Upper lobe of left lung (tissue), 6 donors: ENCODE measurements around the gene KLKB1. TPM values are rescaled to one million over a fixed set of nuclear protein-coding genes. Genes with fewer than 3 reads are reported as not detected.
"Not testable (repeated sequence)": the region's sequence is repeated elsewhere in the genome, so short reads cannot be mapped to it uniquely, and the experiment has no call there.

Experiments
- ATAC-seq, 2 donors: fragments of 200-7000 bp; cut with Tn5 transposase; one replicate each; pipeline ENCODE4 v1.9.1; 2022; ENCODE audit warnings: mild to moderate bottlenecking in 2 of 2, moderate library complexity in 2 of 2; ENCODE audit not compliant: low FRiP score in 2 of 2
- DNase-seq, 2 donors: peaks; one replicate each; pipeline ENCODE4 v3.0.0-alpha.2; 2019 to 2020
- H3K27ac ChIP-seq, 4 donors: fragments of 200-600 bp; sonication (generic); one replicate each; pipeline ENCODE4 v1.5.1; 2016 to 2019
- H3K27me3 ChIP-seq, 4 donors: fragments of 200-600 bp; sonication (generic); one replicate each; pipeline ENCODE4 v1.5.1; 2017 to 2019
- H3K36me3 ChIP-seq, 4 donors: fragments of 200-600 bp; sonication (generic); one replicate each; pipeline ENCODE4 v1.5.1; 2016 to 2019
- H3K4me1 ChIP-seq, 4 donors: fragments of 200-600 bp; sonication (generic); one replicate each; pipeline ENCODE4 v1.5.1; 2018 to 2019
- H3K4me3 ChIP-seq, 4 donors: fragments of 200-600 bp; sonication (generic); one replicate each; pipeline ENCODE4 v1.5.1; 2017 to 2019; ENCODE audit warnings: mild to moderate bottlenecking in 2 of 4, moderate library complexity in 1 of 4
- H3K9me3 ChIP-seq, 4 donors: fragments of 200-600 bp; sonication (generic); one replicate each; pipeline ENCODE4 v1.5.1; 2018 to 2019
- EP300 ChIP-seq, 4 donors: sonication (generic); formaldehyde crosslinking; IDR thresholded peaks; one replicate each; pipeline ENCODE4 v1.5.1; 2017; ENCODE audit warnings: antibody characterized with exemption in 4 of 4, control low read depth in 2 of 4
- POLR2A ChIP-seq, 4 donors: fragments of 450-650 bp; IDR thresholded peaks; one replicate each; pipeline ENCODE4 v1.5.1; 2016 to 2017; ENCODE audit warnings: antibody characterized with exemption in 4 of 4, mild to moderate bottlenecking in 2 of 4
- POLR2AphosphoS5 ChIP-seq, 2 donors: sonication (generic); formaldehyde crosslinking; IDR thresholded peaks; one replicate each; pipeline ENCODE4 v1.5.1; 2017; ENCODE audit warnings: antibody characterized with exemption in 2 of 2
- WGBS, 2 donors: methylation state at CpG; one replicate each; pipeline ENCODE4 v1.1.5; 2017 to 2018; 5-methylcytosine and 5-hydroxymethylcytosine counted together
- total RNA-seq, 6 donors: library from RNA; depleted of rRNA in 4 of 6; stranded (reverse); fragments of >200 nt in 4 of 6; gene quantifications; one replicate each; pipeline versions ENCODE4 v1.1.0 to v1.2.1, GENCODE V29; 2016 to 2021
- TF ChIP-seq, protein P1 (sequence below), 6 experiments: fragments of 450-650 bp in 4 of 6; fragments of 200-600 bp in 2 of 6; sonication (generic) in 2 of 6; IDR thresholded peaks; one replicate each; pipeline ENCODE4 v1.5.1; 2016 to 2019; ENCODE audit warnings: antibody characterized with exemption in 6 of 6
- donor health status: DM: no; HTN: no; CAD: no; lungs with moderate emphysema.
- donor health status: DM: no; HTN: yes; CAD: no; lungs with severe emphysema.

Gene KLKB1
- total RNA-seq, 6 donors from 2014 or later: 0.40 to 4.7 (median 0.89) TPM; not detected in 1

DNA sequence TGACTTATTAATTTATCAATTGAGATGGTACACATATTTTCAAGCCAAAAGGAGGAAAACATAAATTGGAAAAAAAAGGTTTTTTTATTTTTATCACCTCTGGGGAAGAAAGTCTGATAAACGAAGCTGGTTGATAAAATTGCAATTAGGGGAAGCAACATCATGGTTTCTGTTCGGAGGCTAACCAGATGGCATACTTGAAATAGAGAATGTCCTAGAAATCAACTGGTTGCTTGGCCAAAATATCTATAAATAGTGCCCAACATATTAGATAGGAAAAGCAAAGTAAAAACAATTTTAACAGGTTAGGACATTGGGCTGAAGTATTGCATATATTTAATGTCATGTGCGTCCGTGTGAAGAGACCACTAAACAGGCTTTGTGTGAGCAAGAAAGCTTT lies 14.3 kb downstream of the KLKB1 start:
- Histone ChIP-seq H3K4me1 (no peaks in the 10 kb centered on the region), H3K27me3 (no peaks in the 10 kb centered on the region), H3K4me3 (no peak overlapping the region), H3K36me3 (no peaks in the 10 kb centered on the region), H3K9me3 (no peaks in the 10 kb centered on the region), H3K27ac (no peak overlapping the region)
- 89 to 92% methylated on average over 4 of the region's 4 CpGs for WGBS, 2 donors
- ATAC-seq: no peak
- TF ChIP-seq, protein P1, sequence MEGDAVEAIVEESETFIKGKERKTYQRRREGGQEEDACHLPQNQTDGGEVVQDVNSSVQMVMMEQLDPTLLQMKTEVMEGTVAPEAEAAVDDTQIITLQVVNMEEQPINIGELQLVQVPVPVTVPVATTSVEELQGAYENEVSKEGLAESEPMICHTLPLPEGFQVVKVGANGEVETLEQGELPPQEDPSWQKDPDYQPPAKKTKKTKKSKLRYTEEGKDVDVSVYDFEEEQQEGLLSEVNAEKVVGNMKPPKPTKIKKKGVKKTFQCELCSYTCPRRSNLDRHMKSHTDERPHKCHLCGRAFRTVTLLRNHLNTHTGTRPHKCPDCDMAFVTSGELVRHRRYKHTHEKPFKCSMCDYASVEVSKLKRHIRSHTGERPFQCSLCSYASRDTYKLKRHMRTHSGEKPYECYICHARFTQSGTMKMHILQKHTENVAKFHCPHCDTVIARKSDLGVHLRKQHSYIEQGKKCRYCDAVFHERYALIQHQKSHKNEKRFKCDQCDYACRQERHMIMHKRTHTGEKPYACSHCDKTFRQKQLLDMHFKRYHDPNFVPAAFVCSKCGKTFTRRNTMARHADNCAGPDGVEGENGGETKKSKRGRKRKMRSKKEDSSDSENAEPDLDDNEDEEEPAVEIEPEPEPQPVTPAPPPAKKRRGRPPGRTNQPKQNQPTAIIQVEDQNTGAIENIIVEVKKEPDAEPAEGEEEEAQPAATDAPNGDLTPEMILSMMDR (IDR thresholded peaks at IDR 0.05): no peak
- TF ChIP-seq POLR2A (IDR thresholded peaks at IDR 0.05): no peak
- TF ChIP-seq POLR2AphosphoS5 (IDR thresholded peaks at IDR 0.05): no peak
- TF ChIP-seq EP300 (IDR thresholded peaks at IDR 0.05): no peak
- DNase-seq: no peak

GRCh38 chr4:186242031-186242430 lies 14.7 kb downstream of the KLKB1 start:
- not testable (repeated sequence) for H3K27me3 ChIP-seq, ATAC-seq, H3K27ac ChIP-seq, DNase-seq, H3K9me3 ChIP-seq, H3K4me3 ChIP-seq, H3K36me3 ChIP-seq, H3K4me1 ChIP-seq
- WGBS, 2 donors: 87 to 93% methylated on average over 10 of the region's 10 CpGs

DNA sequence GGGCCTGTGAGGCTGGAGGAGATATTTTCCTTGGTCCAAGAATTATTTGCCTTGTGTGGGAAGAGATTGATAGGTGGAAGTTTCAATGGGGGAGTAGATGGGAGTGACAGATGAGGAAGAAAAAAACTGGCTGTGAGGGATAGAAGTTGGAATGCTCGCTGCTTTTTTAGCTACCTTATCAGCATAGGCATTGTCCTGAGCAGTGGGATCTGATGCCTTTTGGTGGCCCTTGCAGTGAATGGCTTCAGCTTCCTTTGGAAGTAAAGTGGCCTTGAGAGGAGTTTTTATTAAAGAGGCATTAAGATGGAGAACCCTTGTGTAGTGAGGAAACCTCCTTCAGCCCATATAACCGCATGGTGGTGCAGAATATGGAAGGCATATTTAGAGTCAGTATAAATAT lies 16.0 kb downstream of the KLKB1 start:
- no peak overlapping the region for H3K27ac ChIP-seq
- WGBS, 2 donors: 76 to 81% methylated on average over 2 of the region's 2 CpGs
- no peak overlapping the region for H3K4me3 ChIP-seq
- DNase-seq (no peak), ATAC-seq (no peak)
- H3K27me3 ChIP-seq: no peaks in the 10 kb centered on the region
- no peaks in the 10 kb centered on the region for H3K36me3 ChIP-seq
- no peaks in the 10 kb centered on the region for H3K4me1 ChIP-seq
- no peaks in the 10 kb centered on the region for H3K9me3 ChIP-seq
- TF ChIP-seq, protein P1 (IDR thresholded peaks at IDR 0.05): no peak
- TF ChIP-seq POLR2A (IDR thresholded peaks at IDR 0.05): no peak
- no peak for TF ChIP-seq POLR2AphosphoS5 (IDR thresholded peaks at IDR 0.05)

- ATAC-seq (no peak), DNase-seq (no peak)
- TF ChIP-seq POLR2A (IDR thresholded peaks at IDR 0.05) (no peak), POLR2AphosphoS5 (IDR thresholded peaks at IDR 0.05) (no peak), EP300 (IDR thresholded peaks at IDR 0.05) (no peak)
- TF ChIP-seq, protein P1 (IDR thresholded peaks at IDR 0.05): no peak
- Histone ChIP-seq H3K4me1 (no peaks in the 10 kb centered on the region), H3K27me3 (no peaks in the 10 kb centered on the region), H3K4me3 (no peak overlapping the region), H3K36me3 (no peaks in the 10 kb centered on the region), H3K9me3 (no peaks in the 10 kb centered on the region), H3K27ac (no peak overlapping the region)
- 77 to 78% methylated on average over 5 of the region's 5 CpGs for WGBS, 2 donors
Observed at GRCh38 chr4:186244835-186245234, 17.5 kb downstream of the KLKB1 start.

GRCh38 chr4:186247062-186247752 lies 19.9 kb downstream of the KLKB1 start:
- 89 to 94% methylated on average over 9 of the region's 9 CpGs for WGBS, 2 donors
- not testable (repeated sequence) for H3K36me3 ChIP-seq, H3K4me3 ChIP-seq, H3K4me1 ChIP-seq, DNase-seq, H3K9me3 ChIP-seq, H3K27me3 ChIP-seq, H3K27ac ChIP-seq, ATAC-seq

GRCh38 chr4:186248643-186249042 lies 21.3 kb downstream of the KLKB1 start:
- H3K27me3 ChIP-seq: no peaks in the 10 kb centered on the region
- H3K4me3 ChIP-seq: no peak overlapping the region
- no peak for DNase-seq
- TF ChIP-seq, protein P1 (IDR thresholded peaks at IDR 0.05): no peak
- TF ChIP-seq POLR2AphosphoS5 (IDR thresholded peaks at IDR 0.05): no peak
- no peak for TF ChIP-seq EP300 (IDR thresholded peaks at IDR 0.05)
- no peak for TF ChIP-seq POLR2A (IDR thresholded peaks at IDR 0.05)
- H3K27ac ChIP-seq: no peak overlapping the region
- H3K9me3 ChIP-seq: no peaks in the 10 kb centered on the region
- 77 to 80% methylated on average over 1 of the region's 1 CpG for WGBS, 2 donors
- no peak for ATAC-seq
- H3K4me1 ChIP-seq: no peaks in the 10 kb centered on the region
- no peaks in the 10 kb centered on the region for H3K36me3 ChIP-seq
